ENCODE results near the gene ANO10. TPM values are rescaled to one million over a fixed set of nuclear protein-coding genes. Genes with fewer than 3 reads are reported as not detected.

Gene ANO10, protein sequence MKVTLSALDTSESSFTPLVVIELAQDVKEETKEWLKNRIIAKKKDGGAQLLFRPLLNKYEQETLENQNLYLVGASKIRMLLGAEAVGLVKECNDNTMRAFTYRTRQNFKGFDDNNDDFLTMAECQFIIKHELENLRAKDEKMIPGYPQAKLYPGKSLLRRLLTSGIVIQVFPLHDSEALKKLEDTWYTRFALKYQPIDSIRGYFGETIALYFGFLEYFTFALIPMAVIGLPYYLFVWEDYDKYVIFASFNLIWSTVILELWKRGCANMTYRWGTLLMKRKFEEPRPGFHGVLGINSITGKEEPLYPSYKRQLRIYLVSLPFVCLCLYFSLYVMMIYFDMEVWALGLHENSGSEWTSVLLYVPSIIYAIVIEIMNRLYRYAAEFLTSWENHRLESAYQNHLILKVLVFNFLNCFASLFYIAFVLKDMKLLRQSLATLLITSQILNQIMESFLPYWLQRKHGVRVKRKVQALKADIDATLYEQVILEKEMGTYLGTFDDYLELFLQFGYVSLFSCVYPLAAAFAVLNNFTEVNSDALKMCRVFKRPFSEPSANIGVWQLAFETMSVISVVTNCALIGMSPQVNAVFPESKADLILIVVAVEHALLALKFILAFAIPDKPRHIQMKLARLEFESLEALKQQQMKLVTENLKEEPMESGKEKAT
- 25.3 and 27.6 TPM in 2 replicates for total RNA-seq

DNA sequence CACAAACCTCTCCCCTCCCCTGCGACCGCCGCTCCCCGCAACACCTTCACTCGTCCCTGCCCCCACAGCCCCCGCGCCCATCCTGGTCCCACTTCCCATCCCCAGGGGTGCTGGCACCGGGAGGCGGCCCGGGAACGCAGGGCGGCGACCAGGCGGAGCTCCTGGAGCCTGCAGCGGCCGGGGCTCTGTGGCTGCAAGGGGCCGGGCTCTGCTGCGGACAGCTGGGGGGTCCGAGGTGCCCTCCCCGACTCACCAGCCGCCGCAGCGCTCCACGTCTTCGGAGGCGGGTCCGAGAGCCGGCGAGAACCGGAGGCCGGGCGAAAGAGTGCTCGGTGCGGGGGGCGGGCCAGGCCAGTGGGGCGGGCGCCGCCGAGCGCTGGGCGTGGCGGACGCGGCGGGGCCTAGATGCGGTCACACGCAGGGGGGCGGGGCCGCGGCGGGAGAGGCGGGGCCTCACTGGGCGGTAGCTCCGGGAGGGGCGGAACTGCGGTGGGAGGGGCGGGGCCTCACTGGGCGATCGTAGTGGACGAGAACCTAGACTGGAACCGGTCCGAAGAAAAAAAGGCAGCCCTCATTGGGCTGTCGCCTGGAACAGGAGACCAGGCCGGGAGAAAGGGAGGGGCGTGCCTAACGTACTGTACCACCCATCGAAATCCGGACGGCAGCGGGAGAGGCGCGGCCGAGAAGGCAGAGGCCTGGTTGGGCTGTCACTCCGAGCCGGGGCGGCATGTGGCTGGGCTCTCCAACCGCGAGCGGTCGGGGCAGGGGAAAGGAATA is at the start of gene ANO10:
TSS of gene ANO10 (minus strand) at position 356 of the 777 bp plus-strand sequence. CDS start 16,159 bp downstream, outside the sequence.

Other genes starting within 250 kb of the ANO10 start
- 16.7 and 19.4 TPM in 2 replicates for gene ABHD5, start 68.9 kb upstream of the ANO10 start, total RNA-seq

All from airway epithelial cell (primary cell).